GM23338 (cell line): ENCODE data around the gene SLC37A1. TPM values are rescaled to one million over a fixed set of nuclear protein-coding genes. Genes with fewer than 3 reads are reported as not detected.

Experiments used
- ATAC-seq: fragments of 200-7000 bp; cut with Tn5 transposase; 3 replicates; pipeline ENCODE4 v1.9.1; 2020
- DNase-seq: peaks from one replicate; pipeline ENCODE4 v3.0.0-alpha.2; 2015; ENCODE audit warnings: low spot score
- H2AFZ ChIP-seq: fragments of 200-600 bp; sonication (generic); 2 replicates; pipeline ENCODE4 v1.8.0; 2016; ENCODE audit warnings: antibody characterized with exemption, mild to moderate bottlenecking, moderate library complexity
- H3F3A ChIP-seq: fragments of 200-600 bp; sonication (generic); replicated peaks from 2 replicates; pipeline ENCODE4 v1.8.0; 2017; ENCODE audit warnings: antibody characterized with exemption, mixed run types, low read depth
- H3K27ac ChIP-seq: fragments of 200-600 bp; sonication (generic); 2 replicates; pipeline ENCODE4 v1.6.1; 2016; ENCODE audit warnings: low read depth
- H3K27me3 ChIP-seq: fragments of 200-600 bp; sonication (generic); 2 replicates; pipeline ENCODE4 v1.8.0; 2016; ENCODE audit warnings: mild to moderate bottlenecking, mixed run types, moderate library complexity; ENCODE audit not compliant: insufficient read depth
- H3K36me3 ChIP-seq: fragments of 200-600 bp; sonication (generic); 2 replicates; pipeline ENCODE4 v1.8.0; 2016; ENCODE audit warnings: mild to moderate bottlenecking; ENCODE audit not compliant: insufficient read depth
- H3K4me1 ChIP-seq: fragments of 200-600 bp; sonication (generic); 2 replicates; pipeline ENCODE4 v1.8.0; 2016; ENCODE audit warnings: mild to moderate bottlenecking, moderate library complexity; ENCODE audit not compliant: insufficient read depth
- H3K4me2 ChIP-seq: fragments of 200-600 bp; sonication (generic); 2 replicates; pipeline ENCODE4 v1.7.1; 2017; ENCODE audit warnings: mixed run types
- H3K4me3 ChIP-seq: fragments of 200-600 bp; sonication (generic); 2 replicates; pipeline ENCODE4 v1.6.1; 2016; ENCODE audit warnings: mixed run types
- H3K79me2 ChIP-seq: fragments of 200-600 bp; sonication (generic); replicated peaks from 2 replicates; pipeline ENCODE4 v1.8.0; 2017; ENCODE audit warnings: mild to moderate bottlenecking; ENCODE audit not compliant: insufficient read depth
- H3K9me2 ChIP-seq: fragments of 200-600 bp; sonication (generic); 2 replicates; pipeline ENCODE4 v1.8.0; 2017; ENCODE audit not compliant: insufficient read depth
- H4K20me1 ChIP-seq: fragments of 200-600 bp; sonication (generic); replicated peaks from 2 replicates; pipeline ENCODE4 v1.8.0; 2017; ENCODE audit warnings: mild to moderate bottlenecking; ENCODE audit not compliant: insufficient read depth
- H3K27ac Mint-ChIP-seq: 2 replicates; pipeline ENCODE4 v1.8.0; 2020; ENCODE audit warnings: inconsistent platforms, mild to moderate bottlenecking, moderate library complexity, mixed read lengths
- H3K27me3 Mint-ChIP-seq: 3 replicates; pipeline ENCODE4 v1.8.0; 2022; ENCODE audit warnings: low read depth, mild to moderate bottlenecking, moderate library complexity, mixed read lengths, inconsistent platforms; ENCODE audit not compliant: insufficient read depth, poor library complexity
- H3K36me3 Mint-ChIP-seq: 3 replicates; pipeline ENCODE4 v1.8.0; 2021; ENCODE audit warnings: low read depth, mild to moderate bottlenecking, inconsistent platforms, moderate library complexity, mixed read lengths
- H3K4me1 Mint-ChIP-seq: 3 replicates; pipeline ENCODE4 v1.8.0; 2020; ENCODE audit warnings: mild to moderate bottlenecking, inconsistent platforms, mixed read lengths
- H3K4me3 Mint-ChIP-seq: 3 replicates; pipeline ENCODE4 v1.8.0; 2021; ENCODE audit warnings: moderate library complexity, mild to moderate bottlenecking, inconsistent platforms, mixed read lengths
- H3K9me3 Mint-ChIP-seq: 3 replicates; pipeline ENCODE4 v1.8.0; 2020; ENCODE audit warnings: moderate library complexity, mild to moderate bottlenecking, inconsistent platforms, mixed read lengths
- CREB1 ChIP-seq: fragments of 250-450 bp; sonication (Bioruptor Pico); IDR thresholded peaks from 2 replicates; pipeline ENCODE4 v1.5.0; 2020; ENCODE audit warnings: low read depth, mild to moderate bottlenecking, moderate library complexity
- CTCF ChIP-seq, 2 experiments: fragments of 200-600 bp in 1 of 2; sonication (generic) in 1 of 2; conservative IDR thresholded peaks; 2 replicates each; pipeline versions ENCODE4 v1.5.1 to v1.6.1; 2016 to 2017; ENCODE audit warnings: antibody characterized with exemption in 2 of 2, low read depth in 2 of 2, mild to moderate bottlenecking in 2 of 2, moderate library complexity in 1 of 2
- ETS1 ChIP-seq: IDR thresholded peaks from 2 replicates; pipeline ENCODE4 v1.6.1; 2016; ENCODE audit warnings: antibody characterized with exemption
- EZH2 ChIP-seq: fragments of 200-600 bp; sonication (generic); IDR thresholded peaks from one replicate; pipeline ENCODE4 v1.8.0; 2017; ENCODE audit warnings: antibody characterized with exemption, mild to moderate bottlenecking, low read depth; ENCODE audit not compliant: unreplicated experiment
- EZH2phosphoT487 ChIP-seq: fragments of 200-600 bp; sonication (generic); IDR thresholded peaks from one replicate; pipeline ENCODE4 v1.8.1; 2018; ENCODE audit warnings: antibody characterized with exemption; ENCODE audit not compliant: unreplicated experiment
- JUNB ChIP-seq: IDR thresholded peaks from one replicate; pipeline ENCODE4 v1.6.1; 2016; ENCODE audit warnings: antibody characterized with exemption; ENCODE audit not compliant: unreplicated experiment
- NANOG ChIP-seq: IDR thresholded peaks from 2 replicates; pipeline ENCODE4 v1.6.1; 2016; ENCODE audit warnings: antibody characterized with exemption, borderline replicate concordance
- POLR2AphosphoS5 ChIP-seq: IDR thresholded peaks from 2 replicates; pipeline ENCODE4 v1.6.1; 2016; ENCODE audit warnings: antibody characterized with exemption, low read depth
- REST ChIP-seq: IDR thresholded peaks from one replicate; pipeline ENCODE4 v1.6.1; 2018; ENCODE audit warnings: antibody characterized with exemption; ENCODE audit not compliant: unreplicated experiment
- STAT1 ChIP-seq: IDR thresholded peaks from one replicate; pipeline ENCODE4 v1.6.1; 2016; ENCODE audit warnings: antibody characterized with exemption; ENCODE audit not compliant: unreplicated experiment
- ZNF114 ChIP-seq: fragments of 250-450 bp; sonication (Bioruptor Pico); IDR thresholded peaks from 2 replicates; pipeline ENCODE4 v1.5.0; 2020; ENCODE audit warnings: mild to moderate bottlenecking, moderate library complexity
- ZNF331 ChIP-seq: fragments of 250-450 bp; sonication (Bioruptor Pico); IDR thresholded peaks from 2 replicates; pipeline ENCODE4 v1.5.0; 2020; ENCODE audit warnings: low read depth, mild to moderate bottlenecking, moderate library complexity
- ZNF462 ChIP-seq: fragments of 250-450 bp; sonication (Bioruptor Pico); IDR thresholded peaks from 2 replicates; pipeline ENCODE4 v1.5.0; 2020; ENCODE audit warnings: mild to moderate bottlenecking, moderate library complexity
- polyA plus RNA-seq: library from polyadenylated mRNA; unstranded; fragments of >200 nt; fragmentation: Nextera tagmentation; extraction: Ambion mirVana; gene quantifications from 2 replicates; pipeline ENCODE4 v1.2.1, GENCODE V29; 2016
- total RNA-seq: library from RNA; depleted of rRNA; stranded (reverse); fragments of >200 nt; shearing (Covaris generic); gene quantifications from 2 replicates; pipeline ENCODE4 v1.2.3, GENCODE V29; 2014

The SLC37A1 gene
- total and polyA plus RNA-seq, 2 experiments from 2014 or later, result 14.0 to 30.3 TPM

- no peak overlapping the region for H3K4me3 Mint-ChIP-seq
- H3K9me3 Mint-ChIP-seq, result no peaks in the 10 kb centered on the region
- TF ChIP-seq REST, result no peak
- no peak for TF ChIP-seq CREB1 (CRISPR knock-in tag)
- no peak for TF ChIP-seq ZNF331 (CRISPR knock-in tag)
- no peak for TF ChIP-seq POLR2AphosphoS5
- no peak for TF ChIP-seq NANOG
- TF ChIP-seq ZNF462 (CRISPR knock-in tag), result no peak
- no peak for TF ChIP-seq EZH2
- TF ChIP-seq ZNF114, result no peak
- TF ChIP-seq JUNB, result no peak
- no peak for TF ChIP-seq CTCF (conservative IDR thresholded peaks at IDR 0.05; ENCODE audit: low read depth in 2 of 2)
- no peak for TF ChIP-seq ETS1
- TF ChIP-seq EZH2phosphoT487, result no peak
- TF ChIP-seq STAT1, result no peak
- Histone ChIP-seq H3F3A (peaks cover 2% of the 10 kb centered on the region; the same call in 1 of the 2 replicates), H3K27ac (no peak overlapping the region), H4K20me1 (peaks cover 20% of the 10 kb centered on the region), H3K4me3 (no peak overlapping the region), H3K9me2 (no peaks in the 10 kb centered on the region), H2AFZ (no peak overlapping the region), H3K79me2 (peaks cover 7% of the 10 kb centered on the region; the same call in 1 of the 2 replicates), H3K27me3 (no peaks in the 10 kb centered on the region), H3K4me1 (no peaks in the 10 kb centered on the region; the same call in 1 of the 2 replicates), H3K4me2 (no peak overlapping the region), H3K36me3 (no peaks in the 10 kb centered on the region)
- ATAC-seq (no peak), DNase-seq (no peak)
- H3K27ac Mint-ChIP-seq, result no peak overlapping the region; the same call in 1 of the 2 replicates
- H3K4me1 Mint-ChIP-seq, result peaks cover 18% of the 10 kb centered on the region
- H3K27me3 Mint-ChIP-seq, result peaks cover 8% of the 10 kb centered on the region
- H3K36me3 Mint-ChIP-seq, result peaks cover 21% of the 10 kb centered on the region; the same call in 2 of the 3 replicates
Measured at GRCh38 chr21:42534421-42535378, 21.0 kb downstream of the SLC37A1 start.
